Parathyroid adenoma (tissue), 2 donors: ENCODE measurements around the gene AHNAK.
"Not testable (repeated sequence)": the region's sequence is repeated elsewhere in the genome, so short reads cannot be mapped to it uniquely, and the experiment has no call there.

Experiments
- H2AFZ ChIP-seq: fragments of 300-600 bp; sonication (generic); one replicate; pipeline ENCODE4 v1.7.0; 2017; ENCODE audit warnings: antibody characterized with exemption, mild to moderate bottlenecking
- H3K27ac ChIP-seq: fragments of 300-600 bp; sonication (generic); one replicate; pipeline ENCODE4 v1.7.0; 2017
- H3K27me3 ChIP-seq: fragments of 300-600 bp; sonication (generic); one replicate; pipeline ENCODE4 v1.7.0; 2017; ENCODE audit warnings: low read length; ENCODE audit not compliant: control insufficient read depth, insufficient read depth
- H3K36me3 ChIP-seq: fragments of 300-600 bp; sonication (generic); one replicate; pipeline ENCODE4 v1.7.0; 2017; ENCODE audit warnings: low read length; ENCODE audit not compliant: control insufficient read depth, insufficient read depth
- H3K4me1 ChIP-seq: fragments of 300-600 bp; sonication (generic); one replicate; pipeline ENCODE4 v1.7.0; 2017; ENCODE audit warnings: control low read depth
- H3K4me2 ChIP-seq: fragments of 300-600 bp; sonication (generic); one replicate; pipeline ENCODE4 v1.7.0; 2017; ENCODE audit warnings: low read length
- H3K4me3 ChIP-seq: fragments of 300-600 bp; sonication (generic); one replicate; pipeline ENCODE4 v1.7.0; 2017; ENCODE audit warnings: low read depth, low read length
- H3K79me2 ChIP-seq: fragments of 300-600 bp; sonication (generic); one replicate; pipeline ENCODE4 v1.7.0; 2017; ENCODE audit warnings: control low read depth
- H3K9ac ChIP-seq: fragments of 300-600 bp; sonication (generic); one replicate; pipeline ENCODE4 v1.7.0; 2017; ENCODE audit warnings: mild to moderate bottlenecking
- H3K9me3 ChIP-seq: fragments of 300-600 bp; sonication (generic); one replicate; pipeline ENCODE4 v1.7.0; 2017; ENCODE audit warnings: low read length; ENCODE audit not compliant: control insufficient read depth
- CTCF ChIP-seq: fragments of 300-600 bp; sonication (generic); IDR thresholded peaks from one replicate; pipeline ENCODE4 v1.7.0; 2017; ENCODE audit warnings: antibody characterized with exemption, mild to moderate bottlenecking
- donor health status: primary hyperparathyroidism.

AHNAK gene

GRCh38 chr11:62452261-62452660 is 94.3 kb downstream of the AHNAK start:
- no peak overlapping the region for H3K4me3 ChIP-seq
- H3K9ac ChIP-seq, result no peak overlapping the region
- no peaks in the 10 kb centered on the region for H3K9me3 ChIP-seq
- no peak overlapping the region for H3K27ac ChIP-seq
- no peaks in the 10 kb centered on the region for H3K4me1 ChIP-seq
- no peaks in the 10 kb centered on the region for H3K27me3 ChIP-seq
- no peak for TF ChIP-seq CTCF
- H2AFZ ChIP-seq, result no peak overlapping the region
- H3K36me3 ChIP-seq, result no peaks in the 10 kb centered on the region
- no peaks in the 10 kb centered on the region for H3K79me2 ChIP-seq
- no peak overlapping the region for H3K4me2 ChIP-seq

- H3K27me3 ChIP-seq, result no peaks in the 10 kb centered on the region
- H2AFZ ChIP-seq, result no peak overlapping the region
- H3K9ac ChIP-seq, result no peak overlapping the region
- no peaks in the 10 kb centered on the region for H3K36me3 ChIP-seq
- no peak overlapping the region for H3K4me2 ChIP-seq
- H3K79me2 ChIP-seq, result no peaks in the 10 kb centered on the region
- TF ChIP-seq CTCF, result no peak
- H3K4me3 ChIP-seq, result no peak overlapping the region
- H3K4me1 ChIP-seq, result no peaks in the 10 kb centered on the region
- no peaks in the 10 kb centered on the region for H3K9me3 ChIP-seq
- H3K27ac ChIP-seq, result no peak overlapping the region
Observed at GRCh38 chr11:62451241-62451621, 95.4 kb downstream of the AHNAK start.

GRCh38 chr11:62450543-62451240 is 95.9 kb downstream of the AHNAK start:
- no peaks in the 10 kb centered on the region for H3K4me1 ChIP-seq
- no peak overlapping the region for H3K27ac ChIP-seq
- no peak overlapping the region for H3K4me3 ChIP-seq
- H3K9ac ChIP-seq, result no peak overlapping the region
- TF ChIP-seq CTCF, result no peak
- H3K27me3 ChIP-seq, result no peaks in the 10 kb centered on the region
- H3K4me2 ChIP-seq, result no peak overlapping the region
- no peaks in the 10 kb centered on the region for H3K79me2 ChIP-seq
- H2AFZ ChIP-seq, result no peak overlapping the region
- no peaks in the 10 kb centered on the region for H3K36me3 ChIP-seq
- H3K9me3 ChIP-seq, result no peaks in the 10 kb centered on the region

GRCh38 chr11:62449912-62450311 is 96.7 kb downstream of the AHNAK start:
- H2AFZ ChIP-seq, H3K9me3 ChIP-seq, H3K4me3 ChIP-seq, H3K4me2 ChIP-seq, H3K4me1 ChIP-seq, H3K36me3 ChIP-seq, H3K9ac ChIP-seq, H3K27ac ChIP-seq, H3K79me2 ChIP-seq, H3K27me3 ChIP-seq: not testable (repeated sequence)

GRCh38 chr11:62449451-62449851 is 97.2 kb downstream of the AHNAK start:
- no peak overlapping the region for H2AFZ ChIP-seq
- H3K79me2 ChIP-seq, result no peaks in the 10 kb centered on the region
- H3K9ac ChIP-seq, result no peak overlapping the region
- H3K27ac ChIP-seq, result no peak overlapping the region
- no peak for TF ChIP-seq CTCF
- no peaks in the 10 kb centered on the region for H3K36me3 ChIP-seq
- no peaks in the 10 kb centered on the region for H3K27me3 ChIP-seq
- H3K9me3 ChIP-seq, result no peaks in the 10 kb centered on the region
- H3K4me2 ChIP-seq, result no peak overlapping the region
- H3K4me3 ChIP-seq, result no peak overlapping the region
- peaks cover 8% of the 10 kb centered on the region for H3K4me1 ChIP-seq
